Lung (tissue), 12 donors: ENCODE measurements around the gene RPRD1B. TPM values are rescaled to one million over a fixed set of nuclear protein-coding genes. Genes with fewer than 3 reads are reported as not detected.

Experiments
- ATAC-seq: fragments of 200-7000 bp; cut with Tn5 transposase; one replicate; pipeline ENCODE4 v1.9.1; 2020; ENCODE audit warnings: moderate number of reproducible peaks; ENCODE audit not compliant: insufficient read depth, low FRiP score
- DNase-seq, 3 donors: peaks; one replicate each; pipeline ENCODE4 v3.0.0-alpha.2; 2013 to 2017
- H3K27ac ChIP-seq, 2 donors: one replicate each; pipeline ENCODE4 v1.5.1; 2013; ENCODE audit warnings: mild to moderate bottlenecking in 2 of 2, moderate library complexity in 2 of 2, control low read depth in 1 of 2, inconsistent platforms in 1 of 2, low read depth in 1 of 2, low read length in 1 of 2
- H3K27me3 ChIP-seq, 3 donors: one replicate each; pipeline ENCODE4 v1.5.1; 2013; ENCODE audit warnings: low read length in 2 of 3; ENCODE audit not compliant: control insufficient read depth in 3 of 3, insufficient read depth in 3 of 3
- H3K36me3 ChIP-seq, 4 donors: one replicate each; pipeline ENCODE4 v1.5.1; 2013; ENCODE audit warnings: low read length in 4 of 4, mild to moderate bottlenecking in 1 of 4, moderate library complexity in 1 of 4; ENCODE audit not compliant: control insufficient read depth in 4 of 4, insufficient read depth in 4 of 4
- H3K4me1 ChIP-seq, 5 donors: one replicate each; pipeline ENCODE4 v1.5.1; 2013; ENCODE audit warnings: low read length in 5 of 5, mild to moderate bottlenecking in 2 of 5, moderate library complexity in 1 of 5; ENCODE audit not compliant: control insufficient read depth in 5 of 5, insufficient read depth in 5 of 5
- H3K4me3 ChIP-seq: one replicate; pipeline ENCODE4 v1.5.1; 2013; ENCODE audit warnings: mild to moderate bottlenecking, control low read depth, moderate library complexity
- H3K9ac ChIP-seq, 2 donors: one replicate each; pipeline ENCODE4 v1.5.1; 2013; ENCODE audit warnings: low read length in 2 of 2, control low read depth in 1 of 2; ENCODE audit not compliant: insufficient read depth in 1 of 2
- H3K9me3 ChIP-seq, 4 donors: one replicate each; pipeline ENCODE4 v1.5.1; 2013; ENCODE audit warnings: low read length in 3 of 4, mild to moderate bottlenecking in 1 of 4, moderate library complexity in 1 of 4; ENCODE audit not compliant: control insufficient read depth in 4 of 4, insufficient read depth in 3 of 4
- WGBS, 2 donors: extraction: QIAGEN DNeasy Blood & Tissue Kit; methylation state at CpG; one replicate each; pipeline ENCODE4 v1.1.7; 2013; 5-methylcytosine and 5-hydroxymethylcytosine counted together
- polyA plus RNA-seq, 2 donors: library from polyadenylated mRNA; stranded (reverse); fragments of 200-250 nt; gene quantifications; one replicate each; pipeline ENCODE4 v1.2.1, GENCODE V29; 2013
- total RNA-seq, 2 donors: library from RNA; depleted of rRNA in 1 of 2; stranded (reverse); fragments of >200 nt in 1 of 2; gene quantifications; one replicate each; pipeline ENCODE4 v1.2.1, GENCODE V29; 2014 to 2021
- TF ChIP-seq, protein P1 (sequence below): IDR thresholded peaks from 2 replicates; pipeline ENCODE4 v1.5.1; 2012; ENCODE audit warnings: mild to moderate bottlenecking; ENCODE audit errors: control extremely low read depth, extremely low read depth
- donor health status: control.
- donor health status: control.
- donor health status: Bipolar disorder and iron deficiency.
- donor health status: healthy.
- donor health status: DM: yes; HTN: yes; CAD: no.

RPRD1B gene
- total and polyA plus RNA-seq, 4 donors, result 6.8 to 58.6 (median 26.6) TPM

DNA sequence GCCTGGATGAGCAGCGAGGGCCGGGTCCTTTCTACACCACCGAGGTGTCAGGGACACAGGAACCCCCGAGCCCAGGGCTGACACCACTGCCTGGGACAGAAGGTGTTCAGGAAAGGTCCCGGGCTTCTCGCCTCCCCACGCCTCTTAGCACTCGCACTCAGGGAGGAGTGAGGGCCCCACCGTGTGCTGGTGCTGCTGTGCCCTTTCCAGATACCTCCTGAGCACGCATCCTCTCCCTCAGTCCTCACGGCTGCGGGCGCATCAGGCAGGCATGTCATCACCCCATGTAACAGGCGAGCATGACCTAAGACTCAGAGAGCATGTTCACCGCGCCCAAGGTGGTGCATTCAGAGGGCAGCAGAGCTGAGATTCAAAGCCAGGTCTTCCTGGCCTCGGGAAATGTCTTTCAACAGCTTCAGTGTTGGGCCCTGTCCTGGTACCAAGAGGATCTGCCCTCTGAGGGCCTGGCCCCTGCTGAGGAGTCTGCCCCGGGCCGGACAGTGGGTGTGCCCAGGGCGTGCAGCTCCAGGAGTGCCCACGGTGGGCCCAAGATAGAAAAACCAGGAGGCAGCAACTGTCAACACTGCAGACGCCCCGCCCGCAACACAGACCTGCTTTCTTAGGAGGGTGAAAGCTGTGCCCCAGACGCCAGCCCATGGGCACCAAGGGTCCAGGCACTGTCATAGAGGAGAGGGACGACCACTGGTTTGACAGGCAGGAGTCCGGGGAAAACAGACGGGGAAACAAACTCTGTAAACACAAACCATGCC is 102.3 kb downstream of the RPRD1B start:
- TF ChIP-seq, protein P1, sequence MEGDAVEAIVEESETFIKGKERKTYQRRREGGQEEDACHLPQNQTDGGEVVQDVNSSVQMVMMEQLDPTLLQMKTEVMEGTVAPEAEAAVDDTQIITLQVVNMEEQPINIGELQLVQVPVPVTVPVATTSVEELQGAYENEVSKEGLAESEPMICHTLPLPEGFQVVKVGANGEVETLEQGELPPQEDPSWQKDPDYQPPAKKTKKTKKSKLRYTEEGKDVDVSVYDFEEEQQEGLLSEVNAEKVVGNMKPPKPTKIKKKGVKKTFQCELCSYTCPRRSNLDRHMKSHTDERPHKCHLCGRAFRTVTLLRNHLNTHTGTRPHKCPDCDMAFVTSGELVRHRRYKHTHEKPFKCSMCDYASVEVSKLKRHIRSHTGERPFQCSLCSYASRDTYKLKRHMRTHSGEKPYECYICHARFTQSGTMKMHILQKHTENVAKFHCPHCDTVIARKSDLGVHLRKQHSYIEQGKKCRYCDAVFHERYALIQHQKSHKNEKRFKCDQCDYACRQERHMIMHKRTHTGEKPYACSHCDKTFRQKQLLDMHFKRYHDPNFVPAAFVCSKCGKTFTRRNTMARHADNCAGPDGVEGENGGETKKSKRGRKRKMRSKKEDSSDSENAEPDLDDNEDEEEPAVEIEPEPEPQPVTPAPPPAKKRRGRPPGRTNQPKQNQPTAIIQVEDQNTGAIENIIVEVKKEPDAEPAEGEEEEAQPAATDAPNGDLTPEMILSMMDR, result no peak
- DNase-seq (peak in 1 of 3 donors; percentile 3), ATAC-seq (no peak)
- H3K9ac ChIP-seq, result no peak overlapping the region
- peaks cover 0 to 17% (median 12%) of the 10 kb centered on the region in 5 donors for H3K4me1 ChIP-seq
- peaks cover 27 to 44% (median 27%) of the 10 kb centered on the region in 4 donors for H3K36me3 ChIP-seq
- peak overlapping the region; percentile 26 to 61 for H3K27ac ChIP-seq
- no peaks in the 10 kb centered on the region for H3K27me3 ChIP-seq
- 84 to 85% methylated on average over 28 of the region's 28 CpGs for WGBS, 2 donors
- no peaks in the 10 kb centered on the region for H3K9me3 ChIP-seq
- no peak overlapping the region for H3K4me3 ChIP-seq

DNA sequence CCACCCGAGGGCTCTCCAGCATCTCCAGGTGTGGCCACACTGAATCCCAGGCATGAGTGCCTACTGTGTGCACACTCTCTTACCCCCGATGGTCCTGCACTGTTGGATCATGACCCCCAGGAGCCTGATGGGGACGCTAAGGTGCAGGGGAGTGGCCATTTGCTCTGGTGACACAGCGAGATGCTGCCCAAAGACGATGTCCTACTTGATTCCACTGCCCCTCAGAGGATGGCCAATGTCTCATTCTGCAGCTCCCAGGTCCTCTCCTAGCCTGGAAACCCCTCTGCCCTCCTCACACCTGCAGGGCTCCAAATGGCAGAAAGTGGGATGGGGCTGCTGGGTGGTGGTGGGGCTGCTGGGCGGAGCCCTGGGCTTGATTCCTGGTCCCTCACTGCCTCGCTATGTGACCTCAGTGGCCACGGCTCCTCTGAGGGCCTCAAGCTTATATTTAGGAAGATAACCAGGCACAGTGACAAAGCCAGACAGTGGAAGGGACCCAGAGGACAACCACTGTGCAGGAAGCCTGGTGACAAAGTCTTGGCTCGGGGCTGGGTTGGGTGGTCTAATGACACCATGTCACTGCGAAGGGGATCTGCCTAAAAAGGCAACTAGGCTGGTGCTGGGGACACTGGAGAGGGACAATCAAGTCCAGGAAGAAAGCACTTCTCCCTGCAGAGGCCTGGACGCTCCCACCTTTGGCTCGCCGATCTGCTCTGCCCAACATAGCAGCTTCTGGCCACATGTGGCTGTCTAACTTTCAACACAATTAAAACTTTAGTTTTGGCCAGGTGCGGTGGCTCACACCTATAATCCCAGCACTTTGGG is 103.1 kb downstream of the RPRD1B start:
- Histone ChIP-seq H3K27ac (peak overlapping the region in 1 of 2 donors; percentile 61), H3K27me3 (no peaks in the 10 kb centered on the region), H3K9me3 (no peaks in the 10 kb centered on the region), H3K4me3 (no peak overlapping the region), H3K36me3 (peaks cover 27 to 42% (median 30%) of the 10 kb centered on the region in 4 donors), H3K4me1 (peaks cover 0 to 17% (median 14%) of the 10 kb centered on the region in 5 donors), H3K9ac (no peak overlapping the region)
- WGBS, 2 donors, result 84 to 90% methylated on average over 14 of the region's 14 CpGs
- ATAC-seq (no peak), DNase-seq (peak in 1 of 3 donors; percentile 9)
- TF ChIP-seq, protein P1, result no peak

DNA sequence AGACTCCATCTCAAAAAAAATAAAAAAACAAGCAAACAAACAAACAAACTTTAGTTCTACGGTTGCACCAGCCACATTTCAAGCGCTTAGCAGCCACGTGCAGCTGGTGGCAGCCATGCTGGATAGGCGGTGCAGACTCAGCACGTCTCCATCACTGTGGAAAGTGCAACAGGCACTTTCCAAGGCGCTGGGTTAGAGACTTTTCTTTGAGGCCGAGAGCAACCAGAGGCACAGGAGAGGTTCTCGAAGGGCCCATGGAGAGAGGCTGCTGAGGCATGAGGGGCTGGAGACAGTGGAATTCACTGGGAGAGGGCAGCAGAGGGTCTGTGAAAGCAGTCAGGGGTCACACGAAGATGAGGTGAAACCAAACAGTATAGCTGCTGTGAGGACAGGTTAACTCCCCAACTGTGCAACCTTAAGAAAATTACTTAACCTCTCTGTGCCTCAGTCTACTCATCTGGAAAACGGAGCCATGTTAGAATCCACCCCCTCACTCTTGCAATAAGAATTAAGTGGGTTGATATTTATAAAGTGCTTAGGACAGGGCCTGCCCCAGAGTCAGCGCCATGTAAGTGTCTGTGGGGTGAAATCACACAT is 104.0 kb downstream of the RPRD1B start:
- peak overlapping the region in 1 of 2 donors; percentile 13 for H3K27ac ChIP-seq

More for the DNA sequence above, 104.0 kb downstream of the RPRD1B start:
- Histone ChIP-seq H3K27me3 (no peaks in the 10 kb centered on the region), H3K9me3 (no peaks in the 10 kb centered on the region), H3K9ac (no peak overlapping the region), H3K4me3 (no peak overlapping the region), H3K36me3 (peaks cover 25 to 43% (median 29%) of the 10 kb centered on the region in 4 donors), H3K4me1 (peaks cover 0 to 19% (median 14%) of the 10 kb centered on the region in 5 donors)
- TF ChIP-seq, protein P1, result no peak
- ATAC-seq, result no peak
- peak in 1 of 3 donors; percentile 1 for DNase-seq
- 93 to 94% methylated on average over 11 of the region's 11 CpGs for WGBS, 2 donors
